NCI-H2107 treated with DMSO at 0.1 percent for 48 hours (cell line): ENCODE data around the gene TSPEAR.
"Not testable (repeated sequence)": the region's sequence is repeated elsewhere in the genome, so short reads cannot be mapped to it uniquely, and the experiment has no call there.

ENCODE experiments used
- DNase-seq: peaks from one replicate; lab custom pipeline; 2025; ENCODE audit not compliant: unreplicated experiment; lab: John Stamatoyannopoulos, UW

Gene TSPEAR

DNA sequence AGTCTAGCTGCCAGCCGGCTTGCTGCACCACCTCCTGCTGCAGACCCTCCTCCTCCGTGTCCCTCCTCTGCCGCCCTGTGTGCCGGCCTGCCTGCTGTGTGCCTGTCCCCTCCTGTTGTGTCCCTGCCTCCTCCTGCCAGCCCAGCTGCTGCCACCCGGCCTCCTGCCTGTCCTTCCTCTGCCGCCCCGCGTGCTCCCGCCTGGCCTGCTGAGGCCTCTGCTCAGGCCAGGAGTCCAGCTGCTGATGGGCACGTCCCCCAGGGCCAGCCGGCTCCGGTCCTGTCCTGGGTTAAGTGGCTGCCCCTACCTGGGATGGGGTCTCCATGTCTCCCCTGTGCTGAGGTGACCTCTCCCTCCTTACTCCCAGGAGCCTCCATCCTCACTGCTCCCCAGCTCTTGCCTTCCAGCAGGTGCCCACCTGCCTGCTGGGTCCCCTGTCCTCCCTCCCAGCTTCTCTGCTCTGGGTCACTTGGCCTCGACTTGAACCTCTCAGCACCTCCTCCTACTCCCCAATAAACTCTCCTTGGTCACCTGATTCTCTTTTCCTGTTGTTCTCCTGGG is 98.6 kb downstream of the TSPEAR start:
- no peak for DNase-seq

GRCh38 chr21:44612029-44612486 is 99.3 kb downstream of the TSPEAR start, which contains the start of gene KRTAP10-8:
Gene KRTAP10-8, plus strand, starts transcription at chr21:44612079. Its CDS starts 22 bp downstream, at chr21:44612101.
- no peak for DNase-seq

- no peak for DNase-seq
Observed at GRCh38 chr21:44611551-44611950, 99.8 kb downstream of the TSPEAR start.

- DNase-seq, result not testable (repeated sequence)
Observed at GRCh38 chr21:44610157-44610843, 101.1 kb downstream of the TSPEAR start.

GRCh38 chr21:44609193-44609592 is 102.2 kb downstream of the TSPEAR start:
- no peak for DNase-seq

DNA sequence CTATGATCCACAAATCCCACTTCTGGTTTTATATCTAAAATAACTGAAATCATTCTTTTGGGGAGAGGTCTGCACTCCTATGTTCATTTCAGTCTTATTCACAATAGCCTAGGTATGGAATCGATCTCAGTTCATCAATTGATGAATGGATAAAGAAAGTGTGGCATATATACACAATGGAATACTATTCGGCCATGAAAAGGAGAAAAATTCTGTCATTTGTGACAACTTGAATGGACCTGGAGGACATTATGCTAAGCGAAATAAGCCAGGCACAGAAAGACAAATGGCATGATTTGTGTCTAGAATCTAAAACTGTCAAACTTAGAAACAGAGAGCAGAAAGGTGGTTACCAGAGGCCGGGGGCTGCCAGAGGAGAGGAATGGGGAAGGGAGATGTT is 104.9 kb downstream of the TSPEAR start:
- DNase-seq, result no peak

DNA sequence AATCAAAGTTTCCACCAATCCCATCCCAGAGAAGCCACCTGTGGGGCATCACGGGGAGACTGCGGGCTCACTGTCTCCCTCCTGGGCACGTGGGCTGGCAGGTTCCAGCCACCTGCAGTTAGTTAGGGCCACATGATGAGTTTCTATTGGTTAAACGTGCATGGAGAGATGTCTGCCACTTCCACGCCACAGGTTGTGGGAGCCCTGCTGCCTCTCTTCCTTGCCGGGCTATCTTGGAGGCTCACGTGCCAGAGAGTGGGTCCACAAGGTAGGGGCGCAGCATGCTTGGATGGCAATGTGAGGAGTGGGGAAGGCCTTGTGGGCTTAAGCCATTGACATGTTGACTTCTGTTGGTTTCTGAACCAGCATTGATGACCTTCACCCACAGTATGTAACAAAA is 107.5 kb downstream of the TSPEAR start:
- DNase-seq, result no peak

GRCh38 chr21:44603109-44603875 is 108.1 kb downstream of the TSPEAR start:
- no peak for DNase-seq

DNA sequence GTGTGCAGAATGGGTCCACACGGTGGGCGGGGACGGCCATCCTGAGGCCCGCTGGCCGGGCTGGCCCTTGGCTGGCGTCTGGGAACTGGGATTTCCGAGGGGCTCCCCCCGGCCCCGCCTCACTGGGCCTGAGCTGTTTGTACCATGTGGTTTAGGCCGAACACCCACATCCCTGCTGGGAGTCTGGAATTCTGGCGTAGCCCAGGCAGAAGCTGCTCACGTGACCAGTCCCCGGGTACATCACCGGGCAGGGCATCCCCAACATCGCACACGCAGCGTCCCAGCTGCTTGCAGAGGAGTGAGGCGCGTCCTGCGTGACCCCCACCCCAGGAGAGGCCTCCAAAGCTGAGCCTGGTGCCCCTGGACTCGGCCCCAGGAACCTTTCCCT is 108.9 kb downstream of the TSPEAR start:
- no peak for DNase-seq

DNA sequence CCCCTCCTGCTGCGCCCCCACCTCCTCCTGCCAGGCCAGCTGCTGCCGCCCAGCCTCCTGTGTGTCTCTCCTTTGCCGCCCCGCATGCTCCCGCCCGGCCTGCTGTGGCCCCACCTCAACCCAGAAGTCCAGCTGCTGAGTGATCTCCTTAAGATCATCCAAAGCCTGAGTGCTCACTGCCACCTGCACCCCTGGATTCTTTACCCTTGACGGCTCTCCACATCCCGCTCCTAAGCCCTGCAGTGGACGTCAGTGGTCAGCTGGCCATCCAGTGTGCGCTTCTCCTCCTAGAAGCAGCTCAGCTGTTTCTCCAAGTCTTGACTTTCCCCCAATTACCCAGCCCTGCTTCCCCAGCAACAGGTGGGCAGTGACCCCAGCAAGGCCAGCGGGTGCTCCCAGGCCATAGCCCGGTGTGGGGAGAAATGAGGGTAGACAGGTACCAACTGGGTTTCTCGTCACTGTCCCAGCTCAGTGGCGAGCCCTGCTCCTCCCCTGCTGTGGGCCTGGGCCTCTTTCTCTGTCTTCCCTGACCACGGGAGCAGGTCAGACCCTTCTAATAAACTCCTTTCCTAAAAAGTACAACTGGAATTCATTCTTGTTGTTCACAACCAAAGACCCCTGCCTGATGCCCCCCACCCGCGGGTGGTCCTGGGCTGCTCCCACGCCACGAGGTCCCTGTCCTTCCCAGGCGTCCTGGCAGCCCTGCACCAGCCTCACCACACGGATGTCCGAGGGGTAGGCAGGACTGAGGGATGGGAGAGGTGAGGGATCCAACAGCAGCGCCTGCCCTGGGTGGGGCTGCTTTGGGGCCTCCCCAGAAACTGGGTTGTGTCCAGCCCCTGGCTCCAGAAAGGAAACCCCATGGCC is 109.5 kb downstream of the TSPEAR start:
- DNase-seq, result no peak

DNA sequence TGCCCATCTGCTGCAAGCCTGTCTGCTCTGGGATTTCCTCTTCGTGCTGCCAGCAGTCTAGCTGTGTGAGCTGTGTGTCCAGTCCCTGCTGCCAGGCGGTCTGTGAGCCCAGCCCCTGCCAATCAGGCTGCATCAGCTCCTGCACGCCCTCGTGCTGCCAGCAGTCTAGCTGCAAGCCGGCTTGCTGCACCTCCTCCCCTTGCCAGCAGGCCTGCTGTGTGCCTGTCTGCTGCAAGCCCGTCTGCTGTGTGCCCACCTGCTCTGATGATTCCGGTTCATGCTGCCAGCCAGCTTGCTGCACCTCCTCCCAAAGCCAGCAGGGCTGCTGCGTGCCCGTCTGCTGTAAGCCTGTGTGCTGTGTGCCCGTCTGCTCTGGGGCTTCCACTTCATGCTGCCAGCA is 110.3 kb downstream of the TSPEAR start:
- DNase-seq, result not testable (repeated sequence)

DNA sequence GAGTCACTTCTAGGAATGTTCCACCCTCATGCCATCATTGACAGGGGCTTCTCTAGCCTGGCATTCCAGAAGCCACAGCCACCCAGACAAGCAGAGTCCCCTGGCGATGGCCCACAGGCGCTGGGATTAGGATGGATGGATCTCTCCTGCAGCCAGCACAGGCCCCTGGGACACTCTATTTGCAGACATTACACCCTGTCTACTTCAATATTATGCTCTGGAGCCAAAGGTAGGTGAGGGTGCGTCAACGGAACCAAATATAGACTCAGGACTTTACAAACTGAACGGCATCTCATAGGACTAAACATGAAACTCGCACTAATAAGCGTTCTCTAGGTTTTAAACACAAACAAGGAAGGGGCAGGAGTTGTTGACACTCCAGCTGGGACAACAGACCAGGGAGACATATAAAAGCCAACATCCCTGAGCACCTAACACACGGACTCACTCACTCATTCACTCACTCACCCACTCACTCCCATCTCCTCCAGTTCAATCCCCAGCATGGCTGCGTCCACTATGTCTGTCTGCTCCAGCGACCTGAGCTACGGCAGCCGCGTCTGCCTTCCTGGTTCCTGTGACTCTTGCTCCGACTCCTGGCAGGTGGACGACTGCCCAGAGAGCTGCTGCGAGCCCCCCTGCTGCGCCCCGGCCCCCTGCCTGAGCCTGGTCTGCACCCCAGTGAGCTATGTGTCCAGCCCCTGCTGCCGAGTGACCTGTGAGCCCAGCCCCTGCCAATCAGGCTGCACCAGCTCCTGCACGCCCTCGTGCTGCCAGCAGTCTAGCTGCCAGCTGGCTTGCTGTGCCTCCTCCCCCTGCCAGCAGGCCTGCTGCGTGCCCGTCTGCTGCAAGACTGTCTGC is 111.0 kb downstream of the TSPEAR start, which contains the start of gene KRTAP10-7:
Gene KRTAP10-7 (plus strand): TSS at position 480 of the 861 bp plus-strand sequence. CDS start 25 bp downstream, at position 505.
- not testable (repeated sequence) for DNase-seq

DNA sequence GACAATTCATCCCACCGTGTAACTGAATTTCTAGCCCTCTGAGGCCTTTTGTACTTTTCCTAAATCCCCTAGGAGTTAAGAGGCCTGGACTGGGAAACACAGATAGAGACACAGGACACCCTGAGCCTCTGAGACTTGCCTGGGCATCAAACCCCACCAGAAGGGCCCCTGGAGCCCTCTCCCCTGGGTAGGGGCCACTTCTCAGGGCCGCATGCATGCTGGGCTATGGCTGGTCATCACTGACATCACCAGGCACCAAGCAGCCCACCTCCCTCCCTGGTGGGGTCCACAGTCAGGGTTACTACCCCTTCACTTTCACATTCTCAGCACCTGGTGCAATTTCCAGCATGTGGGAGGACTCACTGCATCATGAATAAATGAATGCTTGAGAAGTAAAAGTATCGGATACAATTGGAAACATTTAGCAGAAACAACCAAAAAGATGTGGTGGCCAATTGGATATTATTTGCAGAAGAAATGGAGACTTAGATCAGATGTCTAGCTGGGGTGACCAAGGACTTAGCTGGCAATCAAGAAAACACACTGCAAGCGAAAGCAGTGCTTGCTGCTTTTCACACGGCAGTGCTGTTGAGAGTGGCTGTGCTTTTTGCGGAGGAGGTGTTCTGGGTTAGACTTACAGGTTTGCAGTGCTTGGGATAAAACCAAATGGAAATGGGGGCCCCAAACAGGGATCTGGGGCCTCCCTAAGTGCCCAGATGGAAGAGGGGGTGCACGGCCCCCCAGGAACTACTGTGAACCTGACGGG is 111.9 kb downstream of the TSPEAR start:
- DNase-seq, result no peak

DNA sequence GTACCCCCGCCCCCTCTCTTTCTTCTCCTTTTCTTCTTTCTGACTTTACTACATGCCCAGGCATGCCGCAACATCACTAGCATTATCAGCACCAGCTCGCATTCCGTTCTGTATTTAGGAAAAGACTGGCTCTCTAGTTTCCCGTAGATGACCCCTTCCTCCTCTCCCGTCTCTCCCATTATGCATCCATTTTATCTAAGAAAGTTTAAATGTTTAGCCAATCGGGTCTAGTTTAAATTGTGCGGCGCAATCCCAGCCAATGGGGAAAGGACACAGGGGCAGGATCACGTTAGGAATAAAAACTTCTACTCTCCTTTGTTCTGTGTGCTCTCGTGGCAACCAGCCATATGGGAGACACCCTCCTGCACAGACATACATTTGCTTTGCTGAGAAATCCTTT is 113.3 kb downstream of the TSPEAR start:
- no peak for DNase-seq

DNA sequence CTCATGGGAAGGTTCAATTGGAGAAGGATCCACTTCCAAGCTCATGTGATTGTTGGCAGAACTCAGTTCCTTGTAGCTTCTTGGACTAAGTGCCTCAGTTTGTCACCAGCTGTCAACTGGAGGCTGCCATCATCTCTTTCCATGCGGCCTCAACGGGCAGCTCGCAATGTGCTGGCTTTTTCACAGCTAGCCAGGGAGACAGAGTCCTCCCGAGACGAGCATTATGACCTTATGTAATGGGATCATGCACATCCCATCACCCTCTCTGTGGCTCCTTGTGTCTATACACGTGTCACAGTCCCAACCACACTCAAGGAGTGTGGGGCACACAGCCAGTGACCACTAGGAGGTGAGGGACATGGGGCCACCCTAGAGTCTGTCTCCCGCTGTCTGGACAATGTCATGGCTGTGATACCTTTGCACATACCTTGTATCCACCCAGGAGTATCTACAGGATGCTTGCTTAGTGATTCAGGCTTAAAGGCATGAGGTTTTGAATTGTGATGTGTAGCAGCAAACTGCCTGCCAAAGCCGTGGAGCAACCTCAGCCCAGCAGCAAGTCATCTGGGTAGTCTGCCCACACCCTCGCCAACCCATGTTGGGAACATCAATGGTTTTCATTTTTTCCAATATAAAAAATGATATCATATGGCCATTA is 115.2 kb downstream of the TSPEAR start:
- no peak for DNase-seq

DNA sequence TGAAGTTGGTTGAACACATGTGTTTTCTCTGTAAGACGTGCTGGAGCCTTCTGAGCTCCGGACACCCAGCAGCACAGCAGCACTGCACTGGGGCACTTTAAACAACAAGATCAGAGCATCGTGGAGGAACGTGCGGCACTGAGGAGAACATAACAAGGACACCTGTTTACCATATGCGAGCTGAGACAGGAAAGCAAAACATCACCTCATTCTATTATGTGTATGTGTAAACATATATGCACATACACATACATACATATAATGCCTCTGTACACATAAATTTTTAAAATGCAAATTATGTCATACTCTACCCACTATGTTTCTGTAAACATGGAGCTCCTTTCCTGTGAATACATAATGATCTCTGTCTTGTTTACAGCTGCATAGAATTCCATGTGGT is 115.8 kb downstream of the TSPEAR start:
- no peak for DNase-seq

- DNase-seq, result no peak
Observed at GRCh38 chr21:44594406-44594916, 116.9 kb downstream of the TSPEAR start.

DNA sequence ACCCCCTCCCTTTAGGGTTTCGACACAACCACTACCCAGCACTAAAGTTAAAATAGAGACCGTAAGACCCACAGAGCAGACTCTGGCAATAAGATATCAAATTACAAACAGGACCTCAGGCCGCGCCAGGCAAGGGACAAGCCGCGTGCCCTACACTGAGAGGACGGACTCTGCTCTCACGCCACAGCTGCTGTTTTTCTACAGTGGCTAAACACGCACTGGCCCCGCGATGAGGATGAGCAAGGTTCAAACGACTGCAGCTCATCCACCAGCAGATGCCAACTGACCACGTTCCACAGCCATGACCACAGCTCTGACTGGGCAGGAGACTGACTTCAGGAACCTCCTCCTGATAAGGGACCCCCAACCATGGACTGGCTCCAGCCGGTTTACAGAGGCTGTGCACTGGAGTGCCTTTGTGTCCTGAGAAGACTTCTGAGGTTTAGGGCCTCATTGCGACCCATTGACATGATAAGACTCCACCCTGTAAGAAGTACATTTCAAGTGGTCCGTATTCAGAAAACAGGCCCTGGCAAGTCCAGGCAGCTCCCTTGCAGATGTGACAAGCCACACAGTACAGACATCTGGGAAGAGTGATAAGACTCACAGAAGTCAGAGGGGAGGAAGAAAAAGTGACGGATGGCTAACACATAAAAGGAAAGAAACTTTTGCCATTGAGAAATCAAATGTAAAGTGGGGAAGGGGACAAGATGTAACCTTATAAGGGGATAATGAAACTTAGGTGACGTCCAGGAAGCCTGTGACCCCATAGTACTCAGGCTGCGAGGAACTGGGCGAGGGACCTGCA is 117.6 kb downstream of the TSPEAR start:
- DNase-seq, result no peak
